ENCODE measurements around the gene NBPF3. TPM values are rescaled to one million over a fixed set of nuclear protein-coding genes. Genes with fewer than 3 reads are reported as not detected.
A peak's percentile ranks its signal among the peaks of the same experiment; 100 is the strongest.

Gene NBPF3
- total and polyA plus RNA-seq, 5 donors = 1.9 to 7.9 (median 4.8) TPM

GRCh38 chr1:21521717-21522060, 81.8 kb downstream of the NBPF3 start:
- H3K4me3 ChIP-seq (ENCODE audit: low read length) = no peak overlapping the region
- no peaks in the 10 kb centered on the region for H3K27me3 ChIP-seq (ENCODE audit: control insufficient read depth, insufficient read depth)
- intact Hi-C loops (cut with DNase I) = no loop called here
- no peaks in the 10 kb centered on the region for H3K9me3 ChIP-seq (ENCODE audit: control insufficient read depth, low read length)
- no peak overlapping the region for H3K27ac ChIP-seq (ENCODE audit: low read length)
- ATAC-seq (no peak), DNase-seq (no peak)
- peaks cover 5% of the 10 kb centered on the region for H3K4me1 ChIP-seq (ENCODE audit: control insufficient read depth, insufficient read depth, low read length)
- 97% methylated on average over 4 of the region's 4 CpGs for WGBS

- DNase-seq = no peak
- no peaks in the 10 kb centered on the region for H3K27me3 ChIP-seq (ENCODE audit: control insufficient read depth, insufficient read depth)
- WGBS = 90% methylated on average over 11 of the region's 11 CpGs
Measured at GRCh38 chr1:21522525-21523038, 82.6 kb downstream of the NBPF3 start.

GRCh38 chr1:21523297-21523813, 83.4 kb downstream of the NBPF3 start:
- WGBS = 90% methylated on average over 7 of the region's 7 CpGs
- peaks cover 5% of the 10 kb centered on the region for H3K4me1 ChIP-seq (ENCODE audit: control insufficient read depth, insufficient read depth, low read length)
- H3K27me3 ChIP-seq (ENCODE audit: control insufficient read depth, insufficient read depth) = no peaks in the 10 kb centered on the region
- ATAC-seq (peak in 1 of 2 donors; percentile 20), DNase-seq (no peak)
- no peak overlapping the region for H3K4me3 ChIP-seq (ENCODE audit: low read length)
- no peaks in the 10 kb centered on the region for H3K9me3 ChIP-seq (ENCODE audit: control insufficient read depth, low read length)
- intact Hi-C loops (cut with DNase I) = no loop called here
- H3K27ac ChIP-seq (ENCODE audit: low read length) = no peak overlapping the region

More at GRCh38 chr1:21522525-21523038, 82.6 kb downstream of the NBPF3 start:
- Histone ChIP-seq H3K9me3 (ENCODE audit: control insufficient read depth, low read length) (no peaks in the 10 kb centered on the region), H3K4me1 (ENCODE audit: control insufficient read depth, insufficient read depth, low read length) (peaks cover 5% of the 10 kb centered on the region), H3K27ac (ENCODE audit: low read length) (no peak overlapping the region), H3K4me3 (ENCODE audit: low read length) (no peak overlapping the region)
- intact Hi-C loops (cut with DNase I) = no loop called here
- no peak for ATAC-seq

GRCh38 chr1:21524220-21524619, 84.3 kb downstream of the NBPF3 start:
- Histone ChIP-seq H3K27ac (ENCODE audit: low read length) (no peak overlapping the region), H3K4me1 (ENCODE audit: control insufficient read depth, insufficient read depth, low read length) (peaks cover 5% of the 10 kb centered on the region), H3K27me3 (ENCODE audit: control insufficient read depth, insufficient read depth) (no peaks in the 10 kb centered on the region), H3K4me3 (ENCODE audit: low read length) (no peak overlapping the region), H3K9me3 (ENCODE audit: control insufficient read depth, low read length) (no peaks in the 10 kb centered on the region)
- 83% methylated on average over 5 of the region's 5 CpGs for WGBS
- intact Hi-C loops (cut with DNase I) = no loop called here
- no peak for ATAC-seq
- no peak for DNase-seq

DNA sequence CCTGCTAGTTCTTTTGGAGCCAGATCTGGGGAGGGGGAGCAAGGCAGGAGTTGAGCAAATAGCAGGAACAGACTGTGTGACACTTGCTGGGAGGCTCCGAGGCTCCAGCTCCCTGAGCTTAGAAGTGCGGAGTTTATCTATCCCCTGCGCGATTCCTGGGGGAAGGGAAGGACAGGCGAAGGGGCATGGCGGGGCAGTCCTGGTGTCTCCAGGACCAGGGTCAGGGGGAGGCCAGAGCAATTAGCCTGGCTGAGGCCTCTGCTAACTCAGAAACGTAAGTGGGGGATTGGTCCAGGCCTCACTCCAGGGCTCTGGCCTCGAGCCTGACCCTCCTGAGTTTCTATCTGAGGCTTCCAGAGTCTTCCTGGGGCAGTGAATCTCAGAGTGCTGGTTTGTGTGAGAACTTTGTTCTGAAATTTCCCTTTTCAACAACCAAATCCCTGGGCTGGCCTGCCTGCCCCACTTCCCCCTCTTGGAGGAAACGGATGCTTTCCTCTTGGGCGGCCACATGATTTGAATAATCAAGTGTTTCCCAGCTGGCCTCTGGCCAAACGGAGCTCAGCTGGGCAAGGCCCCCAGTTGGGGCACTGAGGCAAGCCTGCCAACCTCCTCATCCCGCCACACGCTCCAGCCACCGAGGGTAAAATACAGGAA, 84.9 kb downstream of the NBPF3 start:
- intact Hi-C loops (cut with DNase I) = no loop called here
- Histone ChIP-seq H3K4me1 (ENCODE audit: control insufficient read depth, insufficient read depth, low read length) (peaks cover 5% of the 10 kb centered on the region), H3K9me3 (ENCODE audit: control insufficient read depth, low read length) (no peaks in the 10 kb centered on the region), H3K4me3 (ENCODE audit: low read length) (no peak overlapping the region), H3K27ac (ENCODE audit: low read length) (peak overlapping the region; percentile 31), H3K27me3 (ENCODE audit: control insufficient read depth, insufficient read depth) (no peaks in the 10 kb centered on the region)
- DNase-seq = peak in 2 of 3 donors; percentile 65 to 71
- ATAC-seq = peak; percentile 22 to 42
- 38% methylated on average over 14 of the region's 14 CpGs for WGBS

DNA sequence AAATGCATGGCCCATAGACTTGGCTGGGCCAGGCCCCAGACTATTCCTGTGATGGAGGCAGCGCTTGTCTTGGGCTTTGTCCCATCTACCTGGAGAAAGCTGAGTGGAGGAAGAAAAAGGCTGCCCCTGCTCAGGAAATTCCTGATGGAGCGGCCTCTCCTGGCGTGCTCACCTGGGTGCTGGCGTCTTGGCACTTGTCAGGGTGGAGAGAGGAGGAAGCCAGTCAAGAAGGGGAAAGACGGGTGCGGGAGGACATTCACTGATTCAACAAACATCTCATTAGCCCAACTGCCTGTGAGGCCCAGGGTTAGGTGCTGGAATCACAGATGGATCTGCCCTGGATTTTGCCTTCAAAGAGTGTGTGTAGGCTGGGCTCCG, 85.4 kb downstream of the NBPF3 start:
- DNase-seq (no peak), ATAC-seq (no peak)
- no peaks in the 10 kb centered on the region for H3K9me3 ChIP-seq (ENCODE audit: control insufficient read depth, low read length)
- no peak overlapping the region for H3K4me3 ChIP-seq (ENCODE audit: low read length)
- intact Hi-C loops (cut with DNase I) = no loop called here
- H3K27me3 ChIP-seq (ENCODE audit: control insufficient read depth, insufficient read depth) = no peaks in the 10 kb centered on the region
- 90% methylated on average over 7 of the region's 7 CpGs for WGBS
- peaks cover 5% of the 10 kb centered on the region for H3K4me1 ChIP-seq (ENCODE audit: control insufficient read depth, insufficient read depth, low read length)
- H3K27ac ChIP-seq (ENCODE audit: low read length) = no peak overlapping the region

- no peaks in the 10 kb centered on the region for H3K9me3 ChIP-seq (ENCODE audit: control insufficient read depth, low read length)
- H3K27me3 ChIP-seq (ENCODE audit: control insufficient read depth, insufficient read depth) = no peaks in the 10 kb centered on the region
- 88% methylated on average over 1 of the region's 1 CpG for WGBS
- DNase-seq = no peak
- intact Hi-C loops (cut with DNase I) = no loop called here
- peaks cover 5% of the 10 kb centered on the region for H3K4me1 ChIP-seq (ENCODE audit: control insufficient read depth, insufficient read depth, low read length)
- no peak overlapping the region for H3K4me3 ChIP-seq (ENCODE audit: low read length)
- no peak overlapping the region for H3K27ac ChIP-seq (ENCODE audit: low read length)
- ATAC-seq = no peak
Measured at GRCh38 chr1:21526441-21526840, 86.5 kb downstream of the NBPF3 start.

- H3K4me1 ChIP-seq (ENCODE audit: control insufficient read depth, insufficient read depth, low read length) = no peaks in the 10 kb centered on the region
- no peaks in the 10 kb centered on the region for H3K9me3 ChIP-seq (ENCODE audit: control insufficient read depth, low read length)
- H3K27ac ChIP-seq (ENCODE audit: low read length) = no peak overlapping the region
- intact Hi-C loops (cut with DNase I) = no loop called here
- peak; percentile 8 to 44 for ATAC-seq
- no peaks in the 10 kb centered on the region for H3K27me3 ChIP-seq (ENCODE audit: control insufficient read depth, insufficient read depth)
- DNase-seq = no peak
- WGBS = 71% methylated on average over 7 of the region's 7 CpGs
- H3K4me3 ChIP-seq (ENCODE audit: low read length) = no peak overlapping the region
Measured at GRCh38 chr1:21530368-21531016, 90.6 kb downstream of the NBPF3 start.

DNA sequence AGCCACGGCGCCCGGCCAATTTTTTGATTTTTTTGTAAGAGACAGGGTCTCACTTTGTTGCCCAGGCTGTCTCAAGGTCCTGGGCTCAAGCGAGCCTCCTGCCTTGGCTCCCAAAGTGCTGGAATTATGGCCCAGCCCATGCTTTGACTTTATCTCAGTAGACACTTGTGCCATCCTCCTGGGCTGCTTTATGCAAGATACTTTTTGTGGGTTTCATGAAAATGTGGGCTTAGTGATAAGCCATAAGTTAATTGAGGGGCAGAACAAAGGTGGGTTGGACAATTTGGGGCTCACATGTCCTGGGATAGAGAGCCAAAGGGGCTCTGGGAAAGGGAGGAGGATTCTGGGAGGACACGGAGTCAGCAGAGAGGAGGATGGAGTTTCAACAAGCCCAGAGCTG, 91.3 kb downstream of the NBPF3 start:
- Histone ChIP-seq H3K27ac (ENCODE audit: low read length) (no peak overlapping the region), H3K4me1 (ENCODE audit: control insufficient read depth, insufficient read depth, low read length) (no peaks in the 10 kb centered on the region), H3K27me3 (ENCODE audit: control insufficient read depth, insufficient read depth) (no peaks in the 10 kb centered on the region), H3K9me3 (ENCODE audit: control insufficient read depth, low read length) (no peaks in the 10 kb centered on the region), H3K4me3 (ENCODE audit: low read length) (no peak overlapping the region)
- no peak for ATAC-seq
- intact Hi-C loops (cut with DNase I) = no loop called here
- WGBS = 92% methylated on average over 5 of the region's 5 CpGs
- no peak for DNase-seq

GRCh38 chr1:21532496-21532895, 92.6 kb downstream of the NBPF3 start:
- Histone ChIP-seq H3K9me3 (ENCODE audit: control insufficient read depth, low read length) (no peaks in the 10 kb centered on the region), H3K27ac (ENCODE audit: low read length) (no peak overlapping the region), H3K27me3 (ENCODE audit: control insufficient read depth, insufficient read depth) (no peaks in the 10 kb centered on the region), H3K4me3 (ENCODE audit: low read length) (no peak overlapping the region), H3K4me1 (ENCODE audit: control insufficient read depth, insufficient read depth, low read length) (peaks cover 3% of the 10 kb centered on the region)
- intact Hi-C loops (cut with DNase I) = no loop called here
- no peak for ATAC-seq
- 74% methylated on average over 3 of the region's 3 CpGs for WGBS
- no peak for DNase-seq

- intact Hi-C loops (cut with DNase I) = no loop called here
- Histone ChIP-seq H3K27me3 (ENCODE audit: control insufficient read depth, insufficient read depth) (no peaks in the 10 kb centered on the region), H3K27ac (ENCODE audit: low read length) (no peak overlapping the region), H3K9me3 (ENCODE audit: control insufficient read depth, low read length) (no peaks in the 10 kb centered on the region), H3K4me1 (ENCODE audit: control insufficient read depth, insufficient read depth, low read length) (peaks cover 7% of the 10 kb centered on the region), H3K4me3 (ENCODE audit: low read length) (no peak overlapping the region)
- DNase-seq (no peak), ATAC-seq (no peak)
- 89% methylated on average over 4 of the region's 4 CpGs for WGBS
Measured at GRCh38 chr1:21532992-21533534, 93.1 kb downstream of the NBPF3 start.

Measured in right cardiac atrium (tissue), 5 donors.